ENCODE data around the gene FSCB.

The FSCB gene

GRCh38 chr14:44507183-44507582 is at the start of gene FSCB:
TSS of gene FSCB (minus strand) at chr14:44507283. CDS start at chr14:44506987, 296 bp downstream.
- no peak within 1 kb of the TSS for H3K4me3 ChIP-seq (ENCODE audit: low read depth, low read length)
- TF ChIP-seq ZFHX2 (tag by site-specific recombination; conservative IDR thresholded peaks at IDR 0.05) (no peak), MZF1 (tag by site-specific recombination; IDR thresholded peaks at IDR 0.05; ENCODE audit: borderline replicate concordance) (no peak), HIC1 (tag by site-specific recombination; IDR thresholded peaks at IDR 0.05) (no peak), REPIN1 (tag by site-specific recombination; IDR thresholded peaks at IDR 0.05; ENCODE audit: low read depth) (no peak), ZNF280C (tag by site-specific recombination; IDR thresholded peaks at IDR 0.05) (no peak), ZFP69B (tag by site-specific recombination; IDR thresholded peaks at IDR 0.05) (no peak), ZNF521 (tag by site-specific recombination; IDR thresholded peaks at IDR 0.05) (no peak), ZNF239 (tag by site-specific recombination; IDR thresholded peaks at IDR 0.05) (no peak), ZNF280D (tag by site-specific recombination; IDR thresholded peaks at IDR 0.05) (no peak), ZNF747 (tag by site-specific recombination; IDR thresholded peaks at IDR 0.05) (no peak), ZNF311 (tag by site-specific recombination; IDR thresholded peaks at IDR 0.05; ENCODE audit: borderline replicate concordance) (no peak), ZBTB48 (tag by site-specific recombination; IDR thresholded peaks at IDR 0.05) (no peak), ZNF26 (tag by site-specific recombination; IDR thresholded peaks at IDR 0.05) (no peak), ZNF350 (tag by site-specific recombination; IDR thresholded peaks at IDR 0.05) (no peak), ZNF571 (tag by site-specific recombination; IDR thresholded peaks at IDR 0.05) (no peak)
- no peaks in the 10 kb centered on the region for H3K36me3 ChIP-seq (ENCODE audit: control insufficient read depth in 2 of 2, insufficient read depth in 1 of 2, low read length in 2 of 2)
- ChIA-PET CTCF (no interaction called here), POLR2A (no interaction called here)
- H3K9me3 ChIP-seq (ENCODE audit: control insufficient read depth, insufficient read depth, low read depth, low read length), result no peaks in the 10 kb centered on the region
- no peaks in the 10 kb centered on the region for H3K4me1 ChIP-seq (ENCODE audit: control insufficient read depth, insufficient read depth, low read length)
- no peak within 1 kb of the TSS for H3K27ac ChIP-seq (ENCODE audit: extremely low read depth, low read depth, low read length)

- no peak overlapping the region for H3K4me3 ChIP-seq (ENCODE audit: low read depth, low read length)
- no peaks in the 10 kb centered on the region for H3K9me3 ChIP-seq (ENCODE audit: control insufficient read depth, insufficient read depth, low read depth, low read length)
- H3K4me1 ChIP-seq (ENCODE audit: control insufficient read depth, insufficient read depth, low read length), result no peaks in the 10 kb centered on the region
- ChIA-PET CTCF (no interaction called here), POLR2A (no interaction called here)
- H3K27ac ChIP-seq (ENCODE audit: extremely low read depth, low read depth, low read length), result no peak overlapping the region
- H3K36me3 ChIP-seq (ENCODE audit: control insufficient read depth in 2 of 2, insufficient read depth in 1 of 2, low read length in 2 of 2), result no peaks in the 10 kb centered on the region
- TF ChIP-seq ZFP69B (tag by site-specific recombination; IDR thresholded peaks at IDR 0.05), result no peak
- no peak for TF ChIP-seq ZNF19 (tag by site-specific recombination; IDR thresholded peaks at IDR 0.05; ENCODE audit: low read depth)
- TF ChIP-seq ZNF654 (tag by site-specific recombination; IDR thresholded peaks at IDR 0.05; ENCODE audit: low read depth), result no peak
- TF ChIP-seq ZNF302 (tag by site-specific recombination; IDR thresholded peaks at IDR 0.05; ENCODE audit: low read depth), result no peak
- no peak for TF ChIP-seq ZNF580 (tag by site-specific recombination; IDR thresholded peaks at IDR 0.05)
- TF ChIP-seq SCRT1 (tag by site-specific recombination; IDR thresholded peaks at IDR 0.05; ENCODE audit: borderline replicate concordance), result no peak
- no peak for TF ChIP-seq ZNF138 (tag by site-specific recombination; IDR thresholded peaks at IDR 0.05; ENCODE audit: borderline replicate concordance)
- TF ChIP-seq ZFP41 (tag by site-specific recombination; IDR thresholded peaks at IDR 0.05; ENCODE audit: borderline replicate concordance), result no peak
- TF ChIP-seq ZNF114 (tag by site-specific recombination; IDR thresholded peaks at IDR 0.05), result no peak
- TF ChIP-seq ZNF155 (tag by site-specific recombination; IDR thresholded peaks at IDR 0.05), result no peak
- TF ChIP-seq ZNF626 (tag by site-specific recombination; IDR thresholded peaks at IDR 0.05), result no peak
These were observed 24.6 kb upstream of the FSCB start for GRCh38 chr14:44531658-44532057.
